ENCODE results near the gene CC2D1A. TPM values are rescaled to one million over a fixed set of nuclear protein-coding genes. Genes with fewer than 3 reads are reported as not detected.

Gene CC2D1A
- total and polyA plus RNA-seq, 7 donors, result 20.1 to 31.7 (median 23.7) TPM

- DNase-seq, result no peak
- TF ChIP-seq CTCF (IDR thresholded peaks at IDR 0.05), result no peak
- H3K4me3 ChIP-seq, result peak overlapping the region; percentile 80
- ATAC-seq, result peak in 1 of 4 donors; percentile 12
- WGBS, 3 donors, result 2 to 10% (median 3%) methylated on average over 11 to 13 of the region's 13 CpGs
- intact Hi-C loops (cut with DNase I), result loop anchor here (5.0 kb wide), 1 partner anchor 46 kb away; the partner anchor contains the start of genes BRME1 (in 2 of the 2) and CC2D1A (in 2 of the 2)
- H3K27me3 ChIP-seq (ENCODE audit: insufficient read depth in 3 of 3, low read length in 2 of 3), result no peaks in the 10 kb centered on the region
- H3K9me3 ChIP-seq, result no peaks in the 10 kb centered on the region
- H3K36me3 ChIP-seq (ENCODE audit: insufficient read depth in 1 of 2, low read depth in 1 of 2), result peaks cover 0 to 38% of the 10 kb centered on the region in 2 donors
- H3K4me1 ChIP-seq, result peaks cover 10% of the 10 kb centered on the region
- H3K27ac ChIP-seq, result peak overlapping the region; percentile 85
Observed at GRCh38 chr19:13952931-13953531, 47.0 kb downstream of the CC2D1A start.

GRCh38 chr19:13954185-13954584 lies 48.2 kb downstream of the CC2D1A start:
- Histone ChIP-seq H3K36me3 (ENCODE audit: insufficient read depth in 1 of 2, low read depth in 1 of 2) (peaks cover 0 to 49% of the 10 kb centered on the region in 2 donors), H3K27ac (no peak overlapping the region), H3K9me3 (no peaks in the 10 kb centered on the region), H3K4me1 (peaks cover 10% of the 10 kb centered on the region), H3K4me3 (no peak overlapping the region), H3K27me3 (ENCODE audit: insufficient read depth in 3 of 3, low read length in 2 of 3) (no peaks in the 10 kb centered on the region)
- TF ChIP-seq CTCF (IDR thresholded peaks at IDR 0.05), result no peak
- ATAC-seq (no peak), DNase-seq (no peak)
- WGBS, 3 donors, result 92 to 94% (median 93%) methylated on average over 15 of the region's 15 CpGs
- intact Hi-C loops (cut with DNase I), result loop anchor here (5.0 kb wide), 1 partner anchor 47 kb away; the partner anchor contains the start of genes BRME1 (in 2 of the 2) and CC2D1A (in 2 of the 2)

DNA sequence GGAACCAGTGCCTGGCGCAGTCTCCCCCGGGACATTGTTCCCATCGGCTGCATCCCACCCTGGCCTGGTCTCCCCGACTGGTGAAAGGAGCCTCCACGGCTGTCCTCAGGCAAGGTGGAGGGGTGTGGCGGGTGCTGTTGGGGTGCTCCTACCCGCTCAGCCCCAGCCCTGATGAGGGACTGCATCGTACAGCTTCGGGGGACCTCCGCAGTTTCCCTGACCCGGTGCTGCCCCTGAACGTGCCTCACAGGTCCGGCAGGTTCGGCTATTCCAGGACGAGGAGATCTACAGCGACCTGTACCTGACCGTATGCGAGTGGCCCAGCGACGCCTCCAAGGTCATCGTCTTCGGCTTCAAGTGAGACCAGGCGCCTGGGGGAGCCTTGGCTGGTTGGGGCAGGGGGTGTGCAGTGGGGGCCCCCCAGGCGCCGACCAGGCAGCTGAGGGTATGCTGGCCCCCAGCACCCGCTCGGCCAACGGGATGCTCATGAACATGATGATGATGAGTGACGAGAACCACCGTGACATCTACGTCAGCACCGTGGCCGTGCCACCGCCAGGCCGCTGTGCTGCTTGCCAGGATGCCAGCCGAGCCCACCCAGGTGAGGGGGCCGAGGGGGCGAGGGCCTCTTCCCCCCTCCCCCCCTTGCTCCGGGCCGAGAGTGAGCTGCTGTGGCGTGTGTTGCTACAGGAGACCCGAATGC lies 49.8 kb downstream of the CC2D1A start:
- H3K27ac ChIP-seq, result peak overlapping the region; percentile 65
- peak in 1 of 2 donors; percentile 57 for DNase-seq
- H3K9me3 ChIP-seq, result no peaks in the 10 kb centered on the region
- 89 to 91% (median 91%) methylated on average over 41 to 42 of the region's 42 CpGs for WGBS, 3 donors
- peaks cover 0 to 66% of the 10 kb centered on the region in 2 donors for H3K36me3 ChIP-seq (ENCODE audit: insufficient read depth in 1 of 2, low read depth in 1 of 2)
- no peak overlapping the region for H3K4me3 ChIP-seq
- no peak for TF ChIP-seq CTCF (IDR thresholded peaks at IDR 0.05)
- H3K27me3 ChIP-seq (ENCODE audit: insufficient read depth in 3 of 3, low read length in 2 of 3), result no peaks in the 10 kb centered on the region
- H3K4me1 ChIP-seq, result peaks cover 10% of the 10 kb centered on the region
- intact Hi-C loops (cut with DNase I), result no loop called here
- ATAC-seq, result no peak

DNA sequence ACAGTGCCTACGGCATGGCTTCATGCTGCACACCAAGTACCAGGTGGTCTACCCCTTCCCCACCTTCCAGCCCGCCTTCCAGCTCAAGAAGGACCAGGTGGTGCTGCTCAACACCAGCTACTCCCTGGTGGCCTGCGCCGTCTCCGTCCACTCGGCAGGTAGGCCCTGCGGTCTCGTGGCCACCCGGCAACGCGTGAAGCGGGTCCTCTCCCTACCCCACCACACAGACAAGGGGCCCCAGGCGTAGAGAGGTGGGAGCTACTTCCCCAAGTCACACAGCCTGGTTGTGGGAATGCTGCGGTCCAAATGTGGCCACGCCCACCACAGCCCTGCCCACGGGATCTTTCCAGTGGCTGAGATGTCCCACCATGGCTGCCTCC lies 50.4 kb downstream of the CC2D1A start:
- Histone ChIP-seq H3K4me3 (no peak overlapping the region), H3K9me3 (no peaks in the 10 kb centered on the region), H3K4me1 (peaks cover 10% of the 10 kb centered on the region), H3K36me3 (ENCODE audit: insufficient read depth in 1 of 2, low read depth in 1 of 2) (peaks cover 0 to 71% of the 10 kb centered on the region in 2 donors), H3K27ac (peak overlapping the region; percentile 65), H3K27me3 (ENCODE audit: insufficient read depth in 3 of 3, low read length in 2 of 3) (no peaks in the 10 kb centered on the region)
- 88 to 94% (median 89%) methylated on average over 15 to 16 of the region's 16 CpGs for WGBS, 3 donors
- ATAC-seq, result no peak
- intact Hi-C loops (cut with DNase I), result no loop called here
- DNase-seq, result no peak
- TF ChIP-seq CTCF (IDR thresholded peaks at IDR 0.05), result no peak

Data from psoas muscle (tissue), 8 donors.